HFFc6 (cell line): ENCODE data around the gene PELI2. TPM values are rescaled to one million over a fixed set of nuclear protein-coding genes. Genes with fewer than 3 reads are reported as not detected.

Experiments
- DNase-seq: peaks from one replicate; pipeline ENCODE4 v3.0.0-alpha.2; 2018
- H3K27ac Mint-ChIP-seq: 2 replicates; pipeline ENCODE4 v1.8.0; 2020; ENCODE audit warnings: mild to moderate bottlenecking, mixed read lengths
- H3K27me3 Mint-ChIP-seq: 2 replicates; pipeline ENCODE4 v1.8.0; 2021; ENCODE audit warnings: mild to moderate bottlenecking, moderate library complexity, mixed read lengths; ENCODE audit not compliant: insufficient read depth
- H3K36me3 Mint-ChIP-seq: 2 replicates; pipeline ENCODE4 v1.8.0; 2021; ENCODE audit warnings: low read depth, mixed read lengths
- H3K4me1 Mint-ChIP-seq: 2 replicates; pipeline ENCODE4 v1.8.0; 2020; ENCODE audit warnings: low read depth, mixed read lengths
- H3K4me3 Mint-ChIP-seq: 2 replicates; pipeline ENCODE4 v1.8.0; 2020; ENCODE audit warnings: mild to moderate bottlenecking, moderate library complexity, mixed read lengths
- H3K9me3 Mint-ChIP-seq: 2 replicates; pipeline ENCODE4 v1.8.0; 2020; ENCODE audit warnings: mild to moderate bottlenecking, mixed read lengths
- total RNA-seq, 6 experiments: library from RNA; stranded (reverse); fragmentation: NEBNext Ultra II Directional; extraction: Animal tissue kit (Norgen Biotek cat#: 25700); gene quantifications; 2 replicates in 1 of 6; 3 replicates in 5 of 6; pipeline ENCODE4 v1.2.3, GENCODE V29; 2021
- TF ChIP-seq, protein P1 (sequence below): fragments of 200-600 bp; sonication (generic); IDR thresholded peaks from 2 replicates; pipeline ENCODE4 v1.5.0; 2021; ENCODE audit warnings: antibody characterized with exemption, mild to moderate bottlenecking

Gene PELI2
- total RNA-seq, 6 experiments from 2014 or later, result 0.69 to 5.9 (median 4.6) TPM

DNA sequence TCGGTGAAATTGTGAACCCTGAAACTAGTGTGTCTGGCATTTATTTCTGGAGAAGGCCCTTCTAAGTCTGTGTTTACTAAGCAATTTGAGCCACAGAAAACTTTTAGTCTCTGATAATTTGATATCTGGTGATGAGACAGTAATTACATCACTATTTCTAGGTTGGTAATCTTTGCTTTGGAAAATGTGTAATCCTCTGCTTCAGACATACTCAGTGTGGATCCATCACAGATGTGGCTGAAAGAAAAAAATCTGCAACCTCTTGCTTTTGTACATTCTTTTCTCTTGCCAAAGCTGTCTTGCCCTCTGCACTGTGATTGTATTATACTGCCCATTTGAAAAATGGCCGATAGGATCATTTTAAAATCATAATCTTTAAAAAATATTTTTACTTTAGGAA lies 78.1 kb downstream of the PELI2 start:
- peak overlapping the region; percentile 39 for H3K27ac Mint-ChIP-seq
- H3K4me1 Mint-ChIP-seq, result peaks cover 19% of the 10 kb centered on the region
- H3K36me3 Mint-ChIP-seq, result no peaks in the 10 kb centered on the region
- no peaks in the 10 kb centered on the region for H3K9me3 Mint-ChIP-seq
- TF ChIP-seq, protein P1, sequence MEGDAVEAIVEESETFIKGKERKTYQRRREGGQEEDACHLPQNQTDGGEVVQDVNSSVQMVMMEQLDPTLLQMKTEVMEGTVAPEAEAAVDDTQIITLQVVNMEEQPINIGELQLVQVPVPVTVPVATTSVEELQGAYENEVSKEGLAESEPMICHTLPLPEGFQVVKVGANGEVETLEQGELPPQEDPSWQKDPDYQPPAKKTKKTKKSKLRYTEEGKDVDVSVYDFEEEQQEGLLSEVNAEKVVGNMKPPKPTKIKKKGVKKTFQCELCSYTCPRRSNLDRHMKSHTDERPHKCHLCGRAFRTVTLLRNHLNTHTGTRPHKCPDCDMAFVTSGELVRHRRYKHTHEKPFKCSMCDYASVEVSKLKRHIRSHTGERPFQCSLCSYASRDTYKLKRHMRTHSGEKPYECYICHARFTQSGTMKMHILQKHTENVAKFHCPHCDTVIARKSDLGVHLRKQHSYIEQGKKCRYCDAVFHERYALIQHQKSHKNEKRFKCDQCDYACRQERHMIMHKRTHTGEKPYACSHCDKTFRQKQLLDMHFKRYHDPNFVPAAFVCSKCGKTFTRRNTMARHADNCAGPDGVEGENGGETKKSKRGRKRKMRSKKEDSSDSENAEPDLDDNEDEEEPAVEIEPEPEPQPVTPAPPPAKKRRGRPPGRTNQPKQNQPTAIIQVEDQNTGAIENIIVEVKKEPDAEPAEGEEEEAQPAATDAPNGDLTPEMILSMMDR, result no peak
- peak overlapping the region; percentile 22 for H3K4me3 Mint-ChIP-seq
- no peaks in the 10 kb centered on the region for H3K27me3 Mint-ChIP-seq
- no peak for DNase-seq

DNA sequence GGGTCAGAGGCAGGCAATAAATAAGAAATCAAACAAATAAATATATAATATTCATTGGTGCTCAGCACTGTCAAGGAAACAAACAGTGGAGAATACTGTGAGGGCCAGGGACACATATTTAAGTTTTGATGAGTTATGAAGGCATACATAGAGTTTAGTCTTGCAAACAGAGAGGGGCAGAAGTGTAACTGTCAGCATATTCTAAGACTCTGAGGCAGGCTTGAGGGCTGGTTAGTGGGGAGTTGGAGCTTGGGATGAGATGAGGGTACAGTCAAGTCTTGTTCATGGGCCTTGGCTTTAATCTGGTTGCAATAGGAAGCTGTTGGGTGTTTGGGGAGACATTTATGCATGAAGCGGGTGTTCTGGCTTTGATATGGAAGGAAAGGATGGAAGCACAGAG lies 78.9 kb downstream of the PELI2 start:
- no peaks in the 10 kb centered on the region for H3K36me3 Mint-ChIP-seq

DNA sequence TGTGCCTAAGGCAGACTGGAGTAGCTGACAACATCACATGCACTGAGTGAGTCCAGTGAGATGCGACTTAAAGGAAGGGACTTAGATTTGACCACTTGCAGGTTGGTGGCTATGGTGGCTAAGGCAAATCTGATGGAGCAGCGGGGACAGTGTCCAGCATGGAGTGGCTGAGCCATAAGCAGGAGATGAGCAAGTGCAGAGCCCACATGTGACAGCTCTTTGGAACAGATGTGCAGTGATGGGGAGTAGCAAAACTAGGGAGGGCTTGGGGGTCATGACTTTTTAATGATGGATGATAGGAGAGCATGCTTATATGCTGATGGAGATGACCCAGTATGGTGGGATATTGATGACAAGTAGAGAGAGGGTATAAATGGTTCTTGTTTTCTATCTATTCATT lies 80.2 kb downstream of the PELI2 start:
- Mint-ChIP-seq H3K27ac (no peak overlapping the region), H3K9me3 (no peaks in the 10 kb centered on the region), H3K4me1 (peaks cover 11% of the 10 kb centered on the region), H3K36me3 (no peaks in the 10 kb centered on the region), H3K27me3 (no peaks in the 10 kb centered on the region), H3K4me3 (no peak overlapping the region)
- TF ChIP-seq, protein P1, result no peak
- no peak for DNase-seq

More for the DNA sequence above, 78.9 kb downstream of the PELI2 start:
- no peak overlapping the region for H3K4me3 Mint-ChIP-seq
- H3K9me3 Mint-ChIP-seq, result no peaks in the 10 kb centered on the region
- no peak for DNase-seq
- no peak overlapping the region for H3K27ac Mint-ChIP-seq
- peaks cover 19% of the 10 kb centered on the region for H3K4me1 Mint-ChIP-seq
- no peaks in the 10 kb centered on the region for H3K27me3 Mint-ChIP-seq
- TF ChIP-seq, protein P1, result no peak

DNA sequence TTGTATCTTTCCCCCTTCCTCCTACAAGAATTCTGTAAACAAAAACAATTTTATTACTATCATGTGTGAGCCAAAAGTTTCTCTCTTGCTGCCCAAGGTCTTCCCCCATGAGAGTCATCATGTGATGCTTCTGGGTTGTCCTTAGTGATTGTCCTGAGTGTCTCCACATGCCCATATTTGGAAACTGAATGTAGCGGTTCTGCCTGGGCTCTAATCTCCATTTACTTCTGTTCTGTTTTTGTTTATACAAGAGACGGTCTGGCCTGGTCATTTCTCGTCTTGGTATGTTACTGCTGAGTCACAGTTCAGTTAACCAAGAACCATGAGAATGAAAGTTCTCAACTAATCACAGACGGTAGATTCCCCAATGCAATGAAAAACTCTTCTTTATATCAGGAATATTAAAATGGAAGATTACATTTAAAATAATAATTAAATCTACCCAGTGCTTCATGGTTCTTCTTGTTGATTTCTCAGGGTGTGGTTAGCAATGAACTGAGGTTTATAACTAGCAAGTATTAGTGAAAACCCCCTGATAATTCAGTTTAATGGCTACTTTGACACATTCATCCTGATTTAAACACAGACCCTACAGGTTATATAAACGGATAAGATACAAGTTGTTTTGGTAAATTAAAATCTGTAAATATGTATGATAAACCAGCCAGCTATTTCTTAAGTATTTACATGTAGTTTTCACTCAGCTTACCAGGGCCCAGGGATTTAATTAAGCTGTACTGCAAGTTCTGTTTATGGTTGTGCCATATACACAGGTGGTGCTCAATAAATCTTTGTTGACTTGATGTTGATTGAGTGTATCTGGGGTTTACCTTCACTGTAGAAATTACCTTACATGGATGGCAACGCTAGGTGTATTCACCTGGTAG lies 81.1 kb downstream of the PELI2 start:
- H3K4me1 Mint-ChIP-seq, result peaks cover 2% of the 10 kb centered on the region
- H3K27ac Mint-ChIP-seq, result no peak overlapping the region
- no peaks in the 10 kb centered on the region for H3K9me3 Mint-ChIP-seq
- no peaks in the 10 kb centered on the region for H3K27me3 Mint-ChIP-seq
- no peak overlapping the region for H3K4me3 Mint-ChIP-seq
- no peaks in the 10 kb centered on the region for H3K36me3 Mint-ChIP-seq
- TF ChIP-seq, protein P1, result no peak
- peak; percentile 98 for DNase-seq

DNA sequence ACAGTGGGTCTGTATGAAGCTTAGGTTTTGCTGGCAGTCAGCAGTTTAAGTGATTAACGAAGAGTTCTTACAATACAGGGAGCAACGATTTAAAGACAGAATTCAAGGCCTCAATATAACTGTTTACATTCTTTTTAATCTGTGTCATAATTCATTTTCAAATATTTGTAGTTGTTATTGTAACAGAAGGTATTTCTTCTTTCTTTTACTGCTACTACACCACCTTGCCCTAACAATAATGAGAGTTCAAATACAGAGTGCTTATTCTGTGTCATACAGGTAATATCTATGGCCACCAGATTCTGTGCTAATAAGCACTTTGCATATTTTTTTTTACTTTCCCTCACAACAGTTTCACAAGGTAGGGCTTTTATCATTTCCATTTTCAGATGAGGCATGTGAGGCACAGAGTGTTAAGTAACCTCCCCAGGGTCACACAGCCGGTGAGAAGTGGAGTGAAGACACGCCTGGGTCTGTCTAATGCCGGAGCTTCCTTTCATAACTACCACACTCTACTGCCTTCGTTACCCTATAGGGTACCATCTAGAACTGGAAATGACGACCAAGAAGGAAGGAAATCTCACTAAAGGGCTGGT lies 81.9 kb downstream of the PELI2 start:
- H3K27ac Mint-ChIP-seq, result no peak overlapping the region
- no peaks in the 10 kb centered on the region for H3K9me3 Mint-ChIP-seq
- no peaks in the 10 kb centered on the region for H3K4me1 Mint-ChIP-seq
- no peak overlapping the region for H3K4me3 Mint-ChIP-seq
- no peaks in the 10 kb centered on the region for H3K36me3 Mint-ChIP-seq
- TF ChIP-seq, protein P1, result no peak
- H3K27me3 Mint-ChIP-seq, result no peaks in the 10 kb centered on the region
- DNase-seq, result no peak
